Neuronal stem cell (in vitro differentiated cells): ENCODE results near the gene TAS2R60.

Experiments
- DNase-seq: peaks from one replicate; pipeline ENCODE4 v3.0.0-alpha.2; 2013; ENCODE audit warnings: low spot score
- H2AFZ ChIP-seq: one replicate; pipeline ENCODE4 v1.6.1; 2013; ENCODE audit warnings: mild to moderate bottlenecking, low read length, inconsistent platforms
- H2AK5ac ChIP-seq: 2 replicates; pipeline ENCODE4 v1.6.1; 2013; ENCODE audit warnings: low read depth, mild to moderate bottlenecking, inconsistent platforms, low read length, moderate library complexity, mixed read lengths
- H2BK120ac ChIP-seq: 2 replicates; pipeline ENCODE4 v1.6.1; 2013; ENCODE audit warnings: low read depth, mild to moderate bottlenecking, inconsistent platforms, low read length, moderate library complexity, mixed read lengths
- H2BK12ac ChIP-seq: one replicate; pipeline ENCODE4 v1.6.1; 2013; ENCODE audit warnings: low read length, inconsistent platforms
- H2BK15ac ChIP-seq: 2 replicates; pipeline ENCODE4 v1.6.1; 2013; ENCODE audit warnings: mild to moderate bottlenecking, low read length, inconsistent platforms, mixed read lengths
- H2BK5ac ChIP-seq: one replicate; pipeline ENCODE4 v1.6.1; 2013; ENCODE audit warnings: inconsistent platforms, mild to moderate bottlenecking, low read length, moderate library complexity
- H3K14ac ChIP-seq: one replicate; pipeline ENCODE4 v1.6.1; 2013; ENCODE audit warnings: low read length, inconsistent platforms
- H3K18ac ChIP-seq: 2 replicates; pipeline ENCODE4 v1.6.1; 2013; ENCODE audit warnings: low read length, inconsistent platforms
- H3K23ac ChIP-seq: 2 replicates; pipeline ENCODE4 v1.6.1; 2013; ENCODE audit warnings: low read depth, mild to moderate bottlenecking, mixed read lengths, low read length, inconsistent platforms; ENCODE audit not compliant: poor library complexity
- H3K27ac ChIP-seq: replicated peaks from 3 replicates; pipeline ENCODE4 v1.5.1; 2013; ENCODE audit warnings: low read length, inconsistent platforms
- H3K27me3 ChIP-seq, 3 experiments: 2 replicates each; pipeline ENCODE4 v1.6.1; 2013; ENCODE audit warnings: low read length in 3 of 3, mild to moderate bottlenecking in 2 of 3, inconsistent platforms in 1 of 3, low read depth in 1 of 3, mixed read lengths in 1 of 3, moderate library complexity in 1 of 3; ENCODE audit not compliant: control insufficient read depth in 3 of 3, insufficient read depth in 3 of 3
- H3K36me3 ChIP-seq, 2 donors: replicated peaks in 1 of 2; 2 replicates each; pipeline ENCODE4 v1.6.1; 2013; ENCODE audit warnings: low read length in 2 of 2; ENCODE audit not compliant: control insufficient read depth in 2 of 2, insufficient read depth in 2 of 2
- H3K4ac ChIP-seq: 2 replicates; pipeline ENCODE4 v1.6.1; 2013; ENCODE audit warnings: inconsistent platforms, mild to moderate bottlenecking, low read length, moderate library complexity
- H3K4me1 ChIP-seq, 2 donors: 1 replicate in 1 of 2; 2 replicates in 1 of 2; pipeline ENCODE4 v1.6.1; 2013; ENCODE audit warnings: low read length in 2 of 2, low read depth in 1 of 2; ENCODE audit not compliant: control insufficient read depth in 2 of 2, insufficient read depth in 1 of 2
- H3K4me2 ChIP-seq: one replicate; pipeline ENCODE4 v1.6.1; 2013; ENCODE audit warnings: mild to moderate bottlenecking, low read length, inconsistent platforms; ENCODE audit not compliant: insufficient read depth, poor library complexity, severe bottlenecking
- H3K4me3 ChIP-seq, 2 donors: 2 replicates each; pipeline ENCODE4 v1.5.1; 2013; ENCODE audit warnings: low read length in 2 of 2, mild to moderate bottlenecking in 2 of 2, inconsistent platforms in 1 of 2, moderate library complexity in 1 of 2
- H3K79me1 ChIP-seq: one replicate; pipeline ENCODE4 v1.6.1; 2013; ENCODE audit warnings: low read depth, mild to moderate bottlenecking, inconsistent platforms, low read length, moderate library complexity
- H3K9ac ChIP-seq: one replicate; pipeline ENCODE4 v1.6.1; 2013; ENCODE audit warnings: mild to moderate bottlenecking, low read depth, low read length, inconsistent platforms; ENCODE audit not compliant: poor library complexity
- H3K9me3 ChIP-seq, 2 donors: replicated peaks in 1 of 2; 2 replicates each; pipeline versions ENCODE3 to v1.6.1; 2013; ENCODE audit warnings: low read length in 2 of 2, mild to moderate bottlenecking in 2 of 2, inconsistent platforms in 1 of 2, low read depth in 1 of 2, mixed read lengths in 1 of 2, moderate library complexity in 1 of 2; ENCODE audit not compliant: control insufficient read depth in 2 of 2, insufficient read depth in 1 of 2
- H4K8ac ChIP-seq: one replicate; pipeline ENCODE4 v1.6.1; 2013; ENCODE audit warnings: low read depth, mild to moderate bottlenecking, inconsistent platforms, low read length, moderate library complexity
- H4K91ac ChIP-seq: one replicate; pipeline ENCODE4 v1.6.1; 2013; ENCODE audit warnings: low read length, low read depth, mild to moderate bottlenecking, inconsistent platforms; ENCODE audit not compliant: poor library complexity
- WGBS, 2 donors: extraction: QIAGEN DNeasy Blood & Tissue Kit; methylation state at CpG; one replicate each; pipeline ENCODE4 v1.1.7; 2013; ENCODE audit warnings: missing lambda C conversion rate in 2 of 2, mixed read lengths in 1 of 2; ENCODE audit not compliant: insufficient read length in 2 of 2, insufficient replicate concordance in 1 of 2; ENCODE audit errors: extremely low coverage in 2 of 2; 5-methylcytosine and 5-hydroxymethylcytosine counted together

TAS2R60 gene

GRCh38 chr7:143454091-143454680, 10.9 kb downstream of the TAS2R60 start:
- no peak for DNase-seq
- H3K4me3 ChIP-seq, result no peak overlapping the region
- no peaks in the 10 kb centered on the region for H3K36me3 ChIP-seq
- no peaks in the 10 kb centered on the region for H3K27me3 ChIP-seq
- peaks cover 0 to 3% of the 10 kb centered on the region in 2 donors for H3K4me1 ChIP-seq
- no peak overlapping the region for H2AK5ac ChIP-seq
- no peak overlapping the region for H3K4me2 ChIP-seq
- H2BK5ac ChIP-seq, result no peak overlapping the region
- no peak overlapping the region for H2BK12ac ChIP-seq
- H2BK15ac ChIP-seq, result no peak overlapping the region
- H2BK120ac ChIP-seq, result no peak overlapping the region
- no peak overlapping the region for H3K27ac ChIP-seq
- H3K14ac ChIP-seq, result no peak overlapping the region
- no peak overlapping the region for H3K23ac ChIP-seq
- no peak overlapping the region for H2AFZ ChIP-seq
- no peaks in the 10 kb centered on the region for H3K9me3 ChIP-seq
- no peak overlapping the region for H3K18ac ChIP-seq
- H4K8ac ChIP-seq, result no peak overlapping the region
- no CpG with 5 or more reads among the region's 1 CpG for WGBS, 2 donors
- H3K9ac ChIP-seq, result no peak overlapping the region
- H3K4ac ChIP-seq, result no peak overlapping the region
- H3K79me1 ChIP-seq, result no peaks in the 10 kb centered on the region
- H4K91ac ChIP-seq, result no peak overlapping the region

GRCh38 chr7:143455491-143455890, 12.2 kb downstream of the TAS2R60 start:
- Histone ChIP-seq H3K79me1 (no peaks in the 10 kb centered on the region), H4K8ac (no peak overlapping the region), H3K4me3 (no peak overlapping the region), H2BK12ac (no peak overlapping the region), H2BK120ac (no peak overlapping the region), H2AFZ (no peak overlapping the region), H3K18ac (no peak overlapping the region), H2BK5ac (no peak overlapping the region), H3K9me3 (no peaks in the 10 kb centered on the region), H3K4me2 (no peak overlapping the region), H3K9ac (no peak overlapping the region), H3K4ac (no peak overlapping the region), H3K27ac (no peak overlapping the region), H2AK5ac (no peak overlapping the region), H4K91ac (no peak overlapping the region), H3K36me3 (no peaks in the 10 kb centered on the region), H3K23ac (no peak overlapping the region), H3K4me1 (peaks cover 0 to 3% of the 10 kb centered on the region in 2 donors), H3K27me3 (no peaks in the 10 kb centered on the region), H3K14ac (no peak overlapping the region), H2BK15ac (no peak overlapping the region)
- DNase-seq, result no peak
- WGBS, 2 donors, result no CpG with 5 or more reads among the region's 2 CpGs

GRCh38 chr7:143455942-143456341, 12.7 kb downstream of the TAS2R60 start:
- H3K14ac ChIP-seq, result no peak overlapping the region

GRCh38 chr7:143456992-143457793, 13.9 kb downstream of the TAS2R60 start:
- no peak overlapping the region for H3K23ac ChIP-seq
- H3K36me3 ChIP-seq, result no peaks in the 10 kb centered on the region
- no peak overlapping the region for H2BK120ac ChIP-seq
- H3K14ac ChIP-seq, result no peak overlapping the region
- peaks cover 0 to 3% of the 10 kb centered on the region in 2 donors for H3K4me1 ChIP-seq
- H2AFZ ChIP-seq, result no peak overlapping the region
- H2AK5ac ChIP-seq, result no peak overlapping the region
- WGBS, 2 donors, result no CpG with 5 or more reads among the region's 4 CpGs
- no peak overlapping the region for H3K4ac ChIP-seq
- no peak overlapping the region for H3K18ac ChIP-seq
- H3K4me2 ChIP-seq, result no peak overlapping the region
- H3K4me3 ChIP-seq, result no peak overlapping the region
- no peak for DNase-seq
- no peak overlapping the region for H2BK5ac ChIP-seq
- H4K8ac ChIP-seq, result no peak overlapping the region
- H3K9ac ChIP-seq, result no peak overlapping the region
- H3K27ac ChIP-seq, result no peak overlapping the region
- H2BK12ac ChIP-seq, result no peak overlapping the region
- H2BK15ac ChIP-seq, result no peak overlapping the region
- no peaks in the 10 kb centered on the region for H3K27me3 ChIP-seq
- no peak overlapping the region for H4K91ac ChIP-seq
- H3K9me3 ChIP-seq, result no peaks in the 10 kb centered on the region
- no peaks in the 10 kb centered on the region for H3K79me1 ChIP-seq

More at GRCh38 chr7:143455942-143456341, 12.7 kb downstream of the TAS2R60 start:
- no CpG with 5 or more reads among the region's 4 CpGs for WGBS, 2 donors
- no peak overlapping the region for H4K91ac ChIP-seq
- no peak overlapping the region for H3K23ac ChIP-seq
- no peak overlapping the region for H3K4me3 ChIP-seq
- H3K27me3 ChIP-seq, result no peaks in the 10 kb centered on the region
- no peak overlapping the region for H3K27ac ChIP-seq
- H3K79me1 ChIP-seq, result no peaks in the 10 kb centered on the region
- no peak overlapping the region for H2BK120ac ChIP-seq
- no peak overlapping the region for H4K8ac ChIP-seq
- no peaks in the 10 kb centered on the region for H3K9me3 ChIP-seq
- DNase-seq, result no peak
- H3K9ac ChIP-seq, result no peak overlapping the region
- H3K18ac ChIP-seq, result no peak overlapping the region
- H3K4me1 ChIP-seq, result peaks cover 0 to 3% of the 10 kb centered on the region in 2 donors
- H2AFZ ChIP-seq, result no peak overlapping the region
- no peak overlapping the region for H3K4ac ChIP-seq
- H3K4me2 ChIP-seq, result no peak overlapping the region
- no peaks in the 10 kb centered on the region for H3K36me3 ChIP-seq
- H2BK15ac ChIP-seq, result no peak overlapping the region
- H2BK12ac ChIP-seq, result no peak overlapping the region
- H2BK5ac ChIP-seq, result no peak overlapping the region
- no peak overlapping the region for H2AK5ac ChIP-seq
